H1 (cell line): ENCODE data around the gene TSHZ2. TPM values are rescaled to one million over a fixed set of nuclear protein-coding genes. Genes with fewer than 3 reads are reported as not detected.

Experiments used
- CTCF ChIA-PET: fragments of 300-600 bp; sonication (Branson Sonifier 250); formaldehyde crosslinking; loops from one replicate; lab custom pipeline; 2021; ENCODE audit not compliant: partially characterized antibody; lab: Charles Lee
- POLR2A ChIA-PET: fragments of 300-600 bp; sonication (Branson Sonifier 250); formaldehyde crosslinking; loops from one replicate; lab custom pipeline; 2021; ENCODE audit warnings: inconsistent platforms; ENCODE audit not compliant: partially characterized antibody; lab: Charles Lee
- DNase-seq, 2 experiments: peaks; one replicate each; pipeline versions ENCODE4 v3.0.0 to v3.0.0-alpha.2; 2010 to 2022; ENCODE audit warnings: low spot score in 2 of 2, low read depth in 1 of 2, mixed read lengths in 1 of 2
- FAIRE-seq: peaks from 2 replicates; lab custom pipeline; 2011; peaks lifted over from hg19 to GRCh38; lab: Jason Lieb, UNC
- H2AFZ ChIP-seq: 2 replicates; pipeline ENCODE4 v1.8.1; 2012; ENCODE audit warnings: low read length, inconsistent platforms
- H2AK5ac ChIP-seq: 2 replicates; pipeline ENCODE4 v1.6.1; 2013; ENCODE audit warnings: low read depth, low read length
- H2BK120ac ChIP-seq: replicated peaks from 2 replicates; pipeline ENCODE3; 2013; ENCODE audit warnings: low read depth, low read length, inconsistent platforms
- H2BK12ac ChIP-seq: 2 replicates; pipeline ENCODE4 v1.6.1; 2013; ENCODE audit warnings: low read depth, low read length
- H2BK15ac ChIP-seq: 2 replicates; pipeline ENCODE4 v1.6.1; 2013; ENCODE audit warnings: low read length
- H2BK20ac ChIP-seq: 2 replicates; pipeline ENCODE4 v1.6.1; 2013; ENCODE audit warnings: low read length
- H2BK5ac ChIP-seq: 2 replicates; pipeline ENCODE4 v1.6.1; 2013; ENCODE audit warnings: low read depth, low read length
- H3K14ac ChIP-seq: 2 replicates; pipeline ENCODE4 v1.6.1; 2013; ENCODE audit warnings: inconsistent platforms; ENCODE audit not compliant: insufficient read length
- H3K18ac ChIP-seq: 2 replicates; pipeline ENCODE4 v1.6.1; 2013; ENCODE audit warnings: low read length; ENCODE audit errors: extremely low read depth
- H3K23ac ChIP-seq: 2 replicates; pipeline ENCODE4 v1.6.1; 2013; ENCODE audit warnings: inconsistent platforms; ENCODE audit not compliant: insufficient read length
- H3K23me2 ChIP-seq: 2 replicates; pipeline ENCODE4 v1.6.1; 2013; ENCODE audit warnings: low read depth, low read length
- H3K27ac ChIP-seq: 2 replicates; pipeline ENCODE4 v1.6.1; 2011; ENCODE audit warnings: low read depth, low read length, inconsistent platforms
- H3K27me3 ChIP-seq, 4 experiments: replicated peaks in 1 of 4; 1 replicate in 1 of 4; 2 replicates in 3 of 4; pipeline versions ENCODE4 v1.6.1 to v1.8.1; 2011 to 2013; ENCODE audit warnings: low read length in 3 of 4, mild to moderate bottlenecking in 3 of 4, inconsistent platforms in 2 of 4, mixed read lengths in 2 of 4, moderate library complexity in 1 of 4; ENCODE audit not compliant: control insufficient read depth in 3 of 4, insufficient read depth in 3 of 4; ENCODE audit errors: extremely low read depth in 1 of 4
- H3K36me3 ChIP-seq, 4 experiments: 2 replicates each; pipeline versions ENCODE4 v1.6.1 to v1.8.1; 2011 to 2013; ENCODE audit warnings: mild to moderate bottlenecking in 4 of 4, low read length in 3 of 4, moderate library complexity in 2 of 4, control low read depth in 1 of 4, inconsistent platforms in 1 of 4; ENCODE audit not compliant: insufficient read depth in 4 of 4, control insufficient read depth in 2 of 4
- H3K4ac ChIP-seq: replicated peaks from 2 replicates; pipeline ENCODE3; 2013; ENCODE audit warnings: low read length, low read depth, mixed read lengths, inconsistent platforms; ENCODE audit not compliant: insufficient read length
- H3K4me1 ChIP-seq, 4 experiments: replicated peaks in 1 of 4; 1 replicate in 1 of 4; 2 replicates in 3 of 4; pipeline versions ENCODE4 v1.6.1 to v1.8.1; 2011 to 2013; ENCODE audit warnings: low read length in 3 of 4, inconsistent platforms in 2 of 4, mixed read lengths in 1 of 4; ENCODE audit not compliant: insufficient read depth in 4 of 4, control insufficient read depth in 3 of 4
- H3K4me2 ChIP-seq, 2 experiments: 2 replicates each; pipeline versions ENCODE4 v1.6.1 to v1.8.1; 2011 to 2013; ENCODE audit warnings: low read depth in 2 of 2, low read length in 2 of 2, control low read depth in 1 of 2, inconsistent platforms in 1 of 2, mild to moderate bottlenecking in 1 of 2; ENCODE audit not compliant: insufficient read depth in 1 of 2
- H3K4me3 ChIP-seq, 4 experiments: fragments of 200-600, 300-600 bp in 1 of 4; sonication (generic), shearing (Covaris generic), sonication (Bioruptor Twin) in 1 of 4; 2 replicates each; pipeline versions ENCODE4 v1.5.1 to v1.8.1; 2011 to 2016; ENCODE audit warnings: low read length in 4 of 4, low read depth in 3 of 4, control low read depth in 2 of 4, inconsistent platforms in 2 of 4, mild to moderate bottlenecking in 2 of 4, mixed read lengths in 1 of 4, moderate library complexity in 1 of 4; ENCODE audit not compliant: insufficient read depth in 2 of 4; ENCODE audit errors: extremely low read depth in 1 of 4
- H3K56ac ChIP-seq: replicated peaks from 2 replicates; pipeline ENCODE3; 2013; ENCODE audit warnings: low read depth, mild to moderate bottlenecking, mixed read lengths, low read length, inconsistent platforms; ENCODE audit not compliant: insufficient read length
- H3K79me1 ChIP-seq: 2 replicates; pipeline ENCODE4 v1.6.1; 2013; ENCODE audit warnings: low read depth, low read length, control low read depth
- H3K79me2 ChIP-seq, 2 experiments: 2 replicates each; pipeline versions ENCODE4 v1.6.1 to v1.8.1; 2012 to 2013; ENCODE audit warnings: low read length in 2 of 2, mild to moderate bottlenecking in 2 of 2, inconsistent platforms in 1 of 2; ENCODE audit not compliant: insufficient read depth in 2 of 2, control insufficient read depth in 1 of 2
- H3K9ac ChIP-seq, 4 experiments: replicated peaks in 1 of 4; 1 replicate in 1 of 4; 2 replicates in 3 of 4; pipeline versions ENCODE4 v1.6.1 to v1.8.1; 2011 to 2013; ENCODE audit warnings: low read depth in 3 of 4, low read length in 3 of 4, control low read depth in 2 of 4, mild to moderate bottlenecking in 2 of 4, moderate library complexity in 2 of 4, inconsistent platforms in 1 of 4; ENCODE audit errors: extremely low read depth in 1 of 4
- H3K9me3 ChIP-seq, 2 experiments: 2 replicates each; pipeline versions ENCODE4 v1.6.1 to v1.8.1; 2012 to 2013; ENCODE audit warnings: mild to moderate bottlenecking in 2 of 2, moderate library complexity in 2 of 2, control low read depth in 1 of 2, inconsistent platforms in 1 of 2, low read depth in 1 of 2, low read length in 1 of 2, mixed read lengths in 1 of 2; ENCODE audit not compliant: insufficient read depth in 2 of 2
- H4K20me1 ChIP-seq, 2 experiments: replicated peaks in 1 of 2; 2 replicates each; pipeline versions ENCODE3 to v1.8.1; 2011 to 2013; ENCODE audit warnings: inconsistent platforms in 2 of 2, low read length in 2 of 2, mild to moderate bottlenecking in 1 of 2; ENCODE audit not compliant: insufficient read depth in 2 of 2, control insufficient read depth in 1 of 2
- H4K5ac ChIP-seq: 2 replicates; pipeline ENCODE4 v1.6.1; 2013; ENCODE audit warnings: low read length, low read depth, mixed read lengths, inconsistent platforms; ENCODE audit not compliant: insufficient read length
- H4K8ac ChIP-seq: 2 replicates; pipeline ENCODE4 v1.8.0; 2013; ENCODE audit warnings: mild to moderate bottlenecking, moderate library complexity, low read length, inconsistent platforms; ENCODE audit not compliant: insufficient read depth; ENCODE audit errors: extremely low read depth
- H4K91ac ChIP-seq: replicated peaks from 2 replicates; pipeline ENCODE3; 2013; ENCODE audit warnings: low read length, mixed read lengths, inconsistent platforms; ENCODE audit not compliant: insufficient read length
- FOSL1 ChIP-seq: IDR thresholded peaks from 2 replicates; pipeline ENCODE4 v1.6.1; 2011; ENCODE audit warnings: mild to moderate bottlenecking, low read depth, low read length, moderate library complexity; ENCODE audit not compliant: insufficient read depth
- WGBS, 2 experiments: shearing (Covaris generic) in 1 of 2; methylation state at CpG; one replicate each; pipeline versions ENCODE4 v1.1.6 to v1.1.7; 2013 to 2015; ENCODE audit warnings: low lambda C conversion rate in 2 of 2, mixed read lengths in 2 of 2, inconsistent platforms in 1 of 2, low coverage in 1 of 2, missing lambda C conversion rate in 1 of 2; ENCODE audit not compliant: insufficient replicate concordance in 2 of 2, insufficient coverage in 1 of 2, insufficient read length in 1 of 2; ENCODE audit errors: extremely low coverage in 1 of 2, missing lambda C conversion rate in 1 of 2; 5-methylcytosine and 5-hydroxymethylcytosine counted together
- polyA plus RNA-seq, 7 experiments: library from polyadenylated mRNA; depleted of rRNA in 3 of 7; stranded (reverse) in 5 of 7; unstranded in 2 of 7; fragments of >200 nt in 5 of 7; fragments of 200-250 nt in 2 of 7; gene quantifications; 1 replicate in 5 of 7; 2 replicates in 1 of 7; 4 replicates in 1 of 7; pipeline versions ENCODE4 v1.2.1 to v1.2.3, GENCODE V29; 2011 to 2013; ENCODE audit warnings: missing spikeins in 2 of 7, mixed read lengths in 2 of 7
- total RNA-seq: library from RNA; stranded (reverse); fragmentation: NEBNext Ultra II Directional; extraction: Animal tissue kit (Norgen Biotek cat#: 25700); gene quantifications from 2 replicates; pipeline ENCODE4 v1.2.1, GENCODE V29; 2021

Gene TSHZ2
- total and polyA plus RNA-seq, 2 of the 8 experiments (the other 6 are each of a cell fraction or from before 2014, with no cell fraction given) = 0.14 to 0.30 TPM

DNA sequence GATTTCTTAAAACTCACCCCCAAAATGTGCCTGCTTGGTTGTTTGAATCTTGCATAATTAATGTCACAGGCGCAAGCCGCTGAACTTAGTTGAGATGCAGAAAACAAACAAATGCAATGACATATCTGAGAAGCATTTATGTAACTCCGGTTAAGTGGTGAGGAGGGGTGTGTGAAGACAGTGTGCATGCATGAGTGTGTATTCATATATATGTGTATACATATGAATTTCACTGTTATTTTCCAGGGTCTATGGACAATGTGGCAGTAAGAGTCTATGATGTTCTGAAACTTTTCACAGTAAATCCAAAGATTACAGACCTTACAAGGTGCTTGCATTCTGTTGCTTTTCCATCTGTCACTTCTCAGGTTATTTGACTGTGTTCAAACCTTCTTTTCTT, 518.5 kb downstream of the TSHZ2 start:
- Histone ChIP-seq H3K36me3 (no peaks in the 10 kb centered on the region), H3K56ac (no peak overlapping the region), H3K14ac (no peak overlapping the region), H4K91ac (no peak overlapping the region), H4K8ac (no peak overlapping the region), H2AFZ (no peak overlapping the region), H3K4me2 (no peak overlapping the region), H3K27ac (no peak overlapping the region), H3K23ac (no peak overlapping the region)
- FAIRE-seq = no peak
- POLR2A ChIA-PET = no interaction called here
- no peak for TF ChIP-seq FOSL1
- TF ChIP-seq, all 59 proteins: peak for 0
- no peak overlapping the region for H3K4ac ChIP-seq
- CTCF ChIA-PET = no interaction called here
- peaks cover 0 to 1% of the 10 kb centered on the region in 2 experiments for H4K20me1 ChIP-seq
- H3K4me3 ChIP-seq = no peak overlapping the region
- no peaks in the 10 kb centered on the region for H3K23me2 ChIP-seq
- H4K5ac ChIP-seq = no peak overlapping the region
- H2BK12ac ChIP-seq = no peak overlapping the region
- H3K9me3 ChIP-seq = no peaks in the 10 kb centered on the region
- no peak overlapping the region for H2BK5ac ChIP-seq
- H3K79me2 ChIP-seq = no peaks in the 10 kb centered on the region
- no peak overlapping the region for H3K9ac ChIP-seq
- no peak overlapping the region for H2BK20ac ChIP-seq
- 94% methylated on average over 3 of the region's 3 CpGs; no CpG with 5 or more reads in 1 of the 2 experiments for WGBS, 2 experiments
- no peak overlapping the region for H2BK120ac ChIP-seq
- no peak for DNase-seq
- no peak overlapping the region for H2BK15ac ChIP-seq
- H3K18ac ChIP-seq = no peak overlapping the region
- H3K79me1 ChIP-seq = no peaks in the 10 kb centered on the region
- no peak overlapping the region for H2AK5ac ChIP-seq
- H3K4me1 ChIP-seq = no peaks in the 10 kb centered on the region
- no peaks in the 10 kb centered on the region for H3K27me3 ChIP-seq
